ENCODE data around the gene WWOX.

DNA sequence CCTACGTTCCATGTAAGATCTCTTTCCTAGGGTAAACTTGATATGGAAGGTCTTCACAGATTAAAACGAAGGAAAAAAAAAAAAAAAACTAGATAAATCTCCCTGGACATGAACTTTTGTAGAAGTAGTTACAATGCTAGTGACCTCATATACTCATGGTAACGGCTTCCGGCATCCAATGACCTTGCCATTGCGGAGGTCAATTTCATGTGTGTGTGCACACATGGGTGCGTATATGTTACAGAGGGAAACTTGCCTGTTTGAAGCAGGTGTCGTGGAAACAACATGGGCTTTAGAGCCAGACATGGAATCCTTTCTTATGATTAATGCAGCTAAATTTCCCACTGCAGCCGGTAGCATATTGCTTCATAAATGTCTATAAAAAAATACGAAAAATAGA, 1065.6 kb downstream of the WWOX start:
- TF ChIP-seq, protein P1, sequence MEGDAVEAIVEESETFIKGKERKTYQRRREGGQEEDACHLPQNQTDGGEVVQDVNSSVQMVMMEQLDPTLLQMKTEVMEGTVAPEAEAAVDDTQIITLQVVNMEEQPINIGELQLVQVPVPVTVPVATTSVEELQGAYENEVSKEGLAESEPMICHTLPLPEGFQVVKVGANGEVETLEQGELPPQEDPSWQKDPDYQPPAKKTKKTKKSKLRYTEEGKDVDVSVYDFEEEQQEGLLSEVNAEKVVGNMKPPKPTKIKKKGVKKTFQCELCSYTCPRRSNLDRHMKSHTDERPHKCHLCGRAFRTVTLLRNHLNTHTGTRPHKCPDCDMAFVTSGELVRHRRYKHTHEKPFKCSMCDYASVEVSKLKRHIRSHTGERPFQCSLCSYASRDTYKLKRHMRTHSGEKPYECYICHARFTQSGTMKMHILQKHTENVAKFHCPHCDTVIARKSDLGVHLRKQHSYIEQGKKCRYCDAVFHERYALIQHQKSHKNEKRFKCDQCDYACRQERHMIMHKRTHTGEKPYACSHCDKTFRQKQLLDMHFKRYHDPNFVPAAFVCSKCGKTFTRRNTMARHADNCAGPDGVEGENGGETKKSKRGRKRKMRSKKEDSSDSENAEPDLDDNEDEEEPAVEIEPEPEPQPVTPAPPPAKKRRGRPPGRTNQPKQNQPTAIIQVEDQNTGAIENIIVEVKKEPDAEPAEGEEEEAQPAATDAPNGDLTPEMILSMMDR (IDR thresholded peaks at IDR 0.05; ENCODE audit: extremely low read depth in 1 of 2, insufficient read depth in 1 of 2, low read depth in 1 of 2, low read length in 2 of 2) = no peak
- TF ChIP-seq POLR2A (IDR thresholded peaks at IDR 0.05; ENCODE audit: low read depth, low read length) (no peak), JUN (IDR thresholded peaks at IDR 0.05; ENCODE audit: borderline replicate concordance, insufficient read depth, insufficient read length, low read depth) (no peak)
